ENCODE measurements around the gene TLCD1. TPM values are rescaled to one million over a fixed set of nuclear protein-coding genes. Genes with fewer than 3 reads are reported as not detected.
A peak's percentile ranks its signal among the peaks of the same experiment; 100 is the strongest.

The TLCD1 gene
- total and polyA plus RNA-seq, 7 donors = 0.68 to 2.4 (median 1.1) TPM; not detected in 1

DNA sequence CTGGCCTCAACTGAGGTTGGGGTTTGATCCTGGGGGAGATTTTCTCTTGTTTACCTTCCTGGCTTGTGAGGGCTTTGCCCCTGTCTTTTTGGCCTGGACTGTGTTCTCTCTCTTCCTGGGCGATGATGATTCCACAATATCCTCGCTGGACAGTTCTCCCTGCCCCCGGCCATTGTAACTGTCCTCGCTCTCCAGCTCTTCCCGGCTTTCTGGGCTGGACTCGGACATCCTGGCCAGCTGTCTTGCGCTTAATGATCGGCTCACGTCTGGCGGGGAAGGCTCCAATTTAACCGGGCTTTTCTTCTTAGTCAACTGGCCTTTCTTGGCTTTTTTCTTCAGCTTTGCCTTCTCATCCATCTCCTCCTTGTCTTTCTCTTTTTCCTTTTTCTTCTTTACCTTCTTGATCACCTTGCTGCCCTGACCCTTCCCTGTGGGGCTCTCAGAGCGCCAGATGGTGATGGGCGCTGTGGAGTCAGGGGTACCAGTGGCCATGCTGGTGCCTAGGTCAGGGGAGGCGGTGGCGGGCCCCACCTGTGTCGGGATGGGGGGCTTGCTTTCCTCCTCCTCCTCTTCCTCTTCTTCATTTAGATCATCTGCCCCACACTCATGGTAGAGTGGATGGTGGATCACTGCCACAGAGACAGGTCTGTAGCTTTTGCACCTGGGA, 22.3 kb downstream of the TLCD1 start:
- no peak for ATAC-seq
- TF ChIP-seq CTCF (IDR thresholded peaks at IDR 0.05) = no peak
- Histone ChIP-seq H3K36me3 (ENCODE audit: insufficient read depth in 1 of 2, low read depth in 1 of 2) (peaks cover 5 to 65% of the 10 kb centered on the region in 2 donors), H3K4me3 (no peak overlapping the region), H3K27me3 (ENCODE audit: insufficient read depth in 3 of 3, low read length in 2 of 3) (no peaks in the 10 kb centered on the region), H3K9me3 (no peaks in the 10 kb centered on the region), H3K27ac (no peak overlapping the region), H3K4me1 (no peaks in the 10 kb centered on the region)
- WGBS, 3 donors = 68 to 74% (median 71%) methylated on average over 16 of the region's 16 CpGs
- no peak for DNase-seq
- intact Hi-C loops (cut with DNase I) = no loop called here

DNA sequence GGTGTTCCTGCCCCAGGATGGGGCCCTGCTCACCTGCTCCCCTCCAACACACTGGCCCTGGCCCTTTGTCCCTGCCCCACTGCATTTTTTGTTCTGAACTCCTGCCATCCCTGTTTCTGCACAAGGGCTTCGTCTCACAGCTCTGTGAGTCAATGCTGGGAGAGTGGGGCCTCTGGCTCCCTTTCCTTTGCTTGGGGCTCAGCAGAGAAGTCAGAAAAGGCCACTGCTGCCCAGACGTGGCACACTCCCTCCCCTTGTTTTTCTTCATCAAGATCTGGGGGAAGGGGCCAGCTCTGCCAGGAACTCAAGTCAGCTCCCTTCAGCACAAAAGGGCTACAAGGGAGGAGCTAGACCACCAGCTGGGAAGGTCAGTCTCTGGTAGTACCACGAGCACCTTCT, 23.3 kb downstream of the TLCD1 start:
- peaks cover 11 to 74% of the 10 kb centered on the region in 2 donors for H3K36me3 ChIP-seq (ENCODE audit: insufficient read depth in 1 of 2, low read depth in 1 of 2)
- no peak for DNase-seq

GRCh38 chr17:28702026-28702751, 23.8 kb downstream of the TLCD1 start:
- Histone ChIP-seq H3K27ac (no peak overlapping the region), H3K4me3 (no peak overlapping the region), H3K27me3 (ENCODE audit: insufficient read depth in 3 of 3, low read length in 2 of 3) (no peaks in the 10 kb centered on the region), H3K4me1 (no peaks in the 10 kb centered on the region), H3K36me3 (ENCODE audit: insufficient read depth in 1 of 2, low read depth in 1 of 2) (peaks cover 15 to 79% of the 10 kb centered on the region in 2 donors), H3K9me3 (no peaks in the 10 kb centered on the region)
- no peak for TF ChIP-seq CTCF (IDR thresholded peaks at IDR 0.05)
- intact Hi-C loops (cut with DNase I) = no loop called here
- ATAC-seq = peak in 1 of 4 donors; percentile 22
- 44 to 53% (median 47%) methylated on average over 10 of the region's 10 CpGs for WGBS, 3 donors
- DNase-seq = no peak

More for the DNA sequence above, 23.3 kb downstream of the TLCD1 start:
- Histone ChIP-seq H3K4me1 (no peaks in the 10 kb centered on the region), H3K27me3 (ENCODE audit: insufficient read depth in 3 of 3, low read length in 2 of 3) (no peaks in the 10 kb centered on the region), H3K27ac (no peak overlapping the region), H3K4me3 (no peak overlapping the region), H3K9me3 (no peaks in the 10 kb centered on the region)
- no peak for ATAC-seq
- intact Hi-C loops (cut with DNase I) = no loop called here
- no peak for TF ChIP-seq CTCF (IDR thresholded peaks at IDR 0.05)
- 65 to 74% (median 73%) methylated on average over 3 of the region's 3 CpGs for WGBS, 3 donors

GRCh38 chr17:28700830-28701492, 25.1 kb downstream of the TLCD1 start:
- TF ChIP-seq CTCF (IDR thresholded peaks at IDR 0.05) = no peak
- no peaks in the 10 kb centered on the region for H3K27me3 ChIP-seq (ENCODE audit: insufficient read depth in 3 of 3, low read length in 2 of 3)
- H3K4me3 ChIP-seq = no peak overlapping the region
- intact Hi-C loops (cut with DNase I) = no loop called here
- no peaks in the 10 kb centered on the region for H3K9me3 ChIP-seq
- peaks cover 15 to 92% of the 10 kb centered on the region in 2 donors for H3K36me3 ChIP-seq (ENCODE audit: insufficient read depth in 1 of 2, low read depth in 1 of 2)
- H3K27ac ChIP-seq = no peak overlapping the region
- WGBS, 3 donors = 77 to 90% (median 83%) methylated on average over 9 to 10 of the region's 10 CpGs
- ATAC-seq = no peak
- no peaks in the 10 kb centered on the region for H3K4me1 ChIP-seq
- DNase-seq = no peak
